Measurements from ENCODE around the gene UBQLN1.

DNA sequence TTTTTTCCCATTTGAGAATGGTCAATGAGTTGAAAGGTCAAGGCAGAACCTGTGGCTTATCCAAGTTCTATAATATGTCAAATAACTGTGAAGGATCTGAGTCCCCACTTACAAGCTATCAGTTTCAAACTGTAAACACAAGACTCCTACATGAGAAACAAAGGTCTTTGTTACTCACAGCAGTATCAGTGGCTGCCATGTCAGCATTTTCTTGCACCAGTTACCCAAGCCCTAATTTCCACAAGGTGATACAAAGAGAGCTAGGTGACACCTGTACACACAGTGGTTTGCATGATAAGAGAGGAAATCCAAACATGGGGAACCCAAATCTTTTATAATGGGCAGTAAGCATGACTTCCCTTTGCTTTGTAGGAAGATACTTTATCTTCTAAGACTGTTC, 8.0 kb upstream of the UBQLN1 start:
- TF ChIP-seq CTCF (IDR thresholded peaks at IDR 0.05; ENCODE audit: low read length): no peak
- TF ChIP-seq EZH2 (IDR thresholded peaks at IDR 0.05; ENCODE audit: borderline replicate concordance, low read length): no peak
